Activated naive CD4-positive, alpha-beta T cell treated with anti-CD3 and anti-CD28 coated beads for 36 hours (primary cell): ENCODE measurements around the gene ADSS2. TPM values are rescaled to one million over a fixed set of nuclear protein-coding genes. Genes with fewer than 3 reads are reported as not detected.

Experiments used
- CTCF ChIA-PET: fragments of 350-600 bp; sonication (Branson Sonifier 250); formaldehyde crosslinking; loops from one replicate; lab custom pipeline; 2021; ENCODE audit warnings: antibody characterized with exemption; lab: Charles Lee
- DNase-seq: peaks from one replicate; pipeline ENCODE4 v3.0.0-alpha.2; 2020
- H3K27ac Mint-ChIP-seq: one replicate; pipeline ENCODE4 v1.8.0; 2021; ENCODE audit warnings: mild to moderate bottlenecking, mixed read lengths
- H3K27me3 Mint-ChIP-seq: one replicate; pipeline ENCODE4 v1.8.0; 2021; ENCODE audit warnings: low read depth, mixed read lengths
- H3K36me3 Mint-ChIP-seq: one replicate; pipeline ENCODE4 v1.8.0; 2021; ENCODE audit warnings: low read depth, mixed read lengths
- H3K4me1 Mint-ChIP-seq: one replicate; pipeline ENCODE4 v1.8.0; 2021; ENCODE audit warnings: low read depth, mixed read lengths
- H3K4me3 Mint-ChIP-seq: one replicate; pipeline ENCODE4 v1.8.0; 2021; ENCODE audit warnings: mild to moderate bottlenecking, moderate library complexity, mixed read lengths
- H3K9me3 Mint-ChIP-seq: one replicate; pipeline ENCODE4 v1.8.0; 2021; ENCODE audit warnings: mixed read lengths
- intact Hi-C: fragments of 100-400 bp; cut with micrococcal nuclease; formaldehyde crosslinking; loops from one replicate; pipeline ENCODE4 v1.15.1; 2023
- total RNA-seq, 2 experiments: library from RNA; stranded (reverse); gene quantifications; one replicate each; pipeline ENCODE4 v1.2.3, GENCODE V29; 2021

The ADSS2 gene
- total RNA-seq, 2 experiments from 2014 or later: 45.9 to 47.3 TPM

- no peaks in the 10 kb centered on the region for H3K9me3 Mint-ChIP-seq
- intact Hi-C loops: no loop called here
- peaks cover 74% of the 10 kb centered on the region for H3K36me3 Mint-ChIP-seq
- no peak for DNase-seq
- CTCF ChIA-PET: no interaction called here
- peaks cover 4% of the 10 kb centered on the region for H3K4me1 Mint-ChIP-seq
- no peak overlapping the region for H3K4me3 Mint-ChIP-seq
- H3K27me3 Mint-ChIP-seq: no peaks in the 10 kb centered on the region
- no peak overlapping the region for H3K27ac Mint-ChIP-seq
Measured at GRCh38 chr1:244413736-244414135, 38.0 kb downstream of the ADSS2 start.

- CTCF ChIA-PET: interaction anchor here (1.1 kb wide), 1 partner anchor 192 kb away, joined by 3 read pairs; no protein-coding TSS in a partner anchor
- peaks cover 75% of the 10 kb centered on the region for H3K36me3 Mint-ChIP-seq
- H3K4me3 Mint-ChIP-seq: no peak overlapping the region
- DNase-seq: no peak
- H3K27me3 Mint-ChIP-seq: no peaks in the 10 kb centered on the region
- H3K27ac Mint-ChIP-seq: no peak overlapping the region
- peaks cover 4% of the 10 kb centered on the region for H3K4me1 Mint-ChIP-seq
- intact Hi-C loops: no loop called here
- peaks cover 4% of the 10 kb centered on the region for H3K9me3 Mint-ChIP-seq
Measured at GRCh38 chr1:244412176-244412575, 39.5 kb downstream of the ADSS2 start.

- Mint-ChIP-seq H3K27me3 (no peaks in the 10 kb centered on the region), H3K4me3 (no peak overlapping the region), H3K4me1 (peaks cover 4% of the 10 kb centered on the region), H3K27ac (no peak overlapping the region), H3K9me3 (peaks cover 10% of the 10 kb centered on the region), H3K36me3 (peaks cover 77% of the 10 kb centered on the region)
- intact Hi-C loops: no loop called here
- CTCF ChIA-PET: no interaction called here
- DNase-seq: no peak
Measured at GRCh38 chr1:244409701-244410100, 42.0 kb downstream of the ADSS2 start.

GRCh38 chr1:244406337-244406736 is 45.4 kb downstream of the ADSS2 start:
- intact Hi-C loops: no loop called here
- CTCF ChIA-PET: no interaction called here
- H3K27ac Mint-ChIP-seq: no peak overlapping the region

GRCh38 chr1:244405856-244406255 is 45.9 kb downstream of the ADSS2 start:
- no peaks in the 10 kb centered on the region for H3K27me3 Mint-ChIP-seq
- intact Hi-C loops: no loop called here
- CTCF ChIA-PET: no interaction called here
- peaks cover 41% of the 10 kb centered on the region for H3K9me3 Mint-ChIP-seq
- H3K27ac Mint-ChIP-seq: no peak overlapping the region
- DNase-seq: no peak
- H3K4me1 Mint-ChIP-seq: no peaks in the 10 kb centered on the region
- no peak overlapping the region for H3K4me3 Mint-ChIP-seq
- H3K36me3 Mint-ChIP-seq: peaks cover 87% of the 10 kb centered on the region

More at GRCh38 chr1:244406337-244406736, 45.4 kb downstream of the ADSS2 start:
- Mint-ChIP-seq H3K4me3 (no peak overlapping the region), H3K4me1 (no peaks in the 10 kb centered on the region), H3K36me3 (peaks cover 87% of the 10 kb centered on the region), H3K27me3 (no peaks in the 10 kb centered on the region), H3K9me3 (peaks cover 36% of the 10 kb centered on the region)
- DNase-seq: no peak

GRCh38 chr1:244403431-244403830 is 48.3 kb downstream of the ADSS2 start:
- H3K9me3 Mint-ChIP-seq: peaks cover 47% of the 10 kb centered on the region
- H3K4me3 Mint-ChIP-seq: no peak overlapping the region
- H3K4me1 Mint-ChIP-seq: no peaks in the 10 kb centered on the region
- no peak overlapping the region for H3K27ac Mint-ChIP-seq
- peaks cover 68% of the 10 kb centered on the region for H3K36me3 Mint-ChIP-seq
- H3K27me3 Mint-ChIP-seq: no peaks in the 10 kb centered on the region
- intact Hi-C loops: no loop called here
- no peak for DNase-seq
- CTCF ChIA-PET: no interaction called here

GRCh38 chr1:244400974-244401373 is 50.7 kb downstream of the ADSS2 start:
- Mint-ChIP-seq H3K9me3 (peaks cover 38% of the 10 kb centered on the region), H3K27ac (no peak overlapping the region), H3K27me3 (no peaks in the 10 kb centered on the region), H3K4me3 (no peak overlapping the region), H3K36me3 (peaks cover 51% of the 10 kb centered on the region), H3K4me1 (peaks cover 6% of the 10 kb centered on the region)
- intact Hi-C loops: no loop called here
- CTCF ChIA-PET: interaction anchor here (0.6 kb wide), 1 partner anchor 1361 kb away, joined by 3 read pairs; no protein-coding TSS in a partner anchor
- no peak for DNase-seq

GRCh38 chr1:244397131-244397530 is 54.6 kb downstream of the ADSS2 start:
- no peak overlapping the region for H3K4me3 Mint-ChIP-seq
- H3K36me3 Mint-ChIP-seq: peaks cover 21% of the 10 kb centered on the region
- DNase-seq: no peak
- intact Hi-C loops: no loop called here
- peaks cover 18% of the 10 kb centered on the region for H3K9me3 Mint-ChIP-seq
- CTCF ChIA-PET: no interaction called here
- H3K27ac Mint-ChIP-seq: no peak overlapping the region
- H3K4me1 Mint-ChIP-seq: peaks cover 6% of the 10 kb centered on the region
- H3K27me3 Mint-ChIP-seq: no peaks in the 10 kb centered on the region

- peaks cover 6% of the 10 kb centered on the region for H3K4me1 Mint-ChIP-seq
- H3K27me3 Mint-ChIP-seq: no peaks in the 10 kb centered on the region
- CTCF ChIA-PET: no interaction called here
- peaks cover 11% of the 10 kb centered on the region for H3K9me3 Mint-ChIP-seq
- intact Hi-C loops: no loop called here
- H3K27ac Mint-ChIP-seq: no peak overlapping the region
- H3K4me3 Mint-ChIP-seq: no peak overlapping the region
- peaks cover 9% of the 10 kb centered on the region for H3K36me3 Mint-ChIP-seq
- DNase-seq: no peak
Measured at GRCh38 chr1:244395965-244396364, 55.7 kb downstream of the ADSS2 start.

- H3K27me3 Mint-ChIP-seq: no peaks in the 10 kb centered on the region
- intact Hi-C loops: no loop called here
Measured at GRCh38 chr1:244394826-244395765, 56.6 kb downstream of the ADSS2 start.

GRCh38 chr1:244394346-244394745 is 57.4 kb downstream of the ADSS2 start:
- H3K4me3 Mint-ChIP-seq: no peak overlapping the region
- CTCF ChIA-PET: no interaction called here

More at GRCh38 chr1:244394826-244395765, 56.6 kb downstream of the ADSS2 start:
- CTCF ChIA-PET: no interaction called here
- Mint-ChIP-seq H3K9me3 (peaks cover 5% of the 10 kb centered on the region), H3K27ac (no peak overlapping the region), H3K36me3 (peaks cover 5% of the 10 kb centered on the region), H3K4me3 (no peak overlapping the region), H3K4me1 (peaks cover 6% of the 10 kb centered on the region)
- no peak for DNase-seq

GRCh38 chr1:244393604-244394176 is 58.0 kb downstream of the ADSS2 start:
- no peaks in the 10 kb centered on the region for H3K27me3 Mint-ChIP-seq
- intact Hi-C loops: no loop called here
- peaks cover 6% of the 10 kb centered on the region for H3K4me1 Mint-ChIP-seq
- peaks cover 4% of the 10 kb centered on the region for H3K9me3 Mint-ChIP-seq
- no peak for DNase-seq
- CTCF ChIA-PET: no interaction called here
- H3K4me3 Mint-ChIP-seq: no peak overlapping the region
- peaks cover 5% of the 10 kb centered on the region for H3K36me3 Mint-ChIP-seq
- no peak overlapping the region for H3K27ac Mint-ChIP-seq

More at GRCh38 chr1:244394346-244394745, 57.4 kb downstream of the ADSS2 start:
- Mint-ChIP-seq H3K4me1 (peaks cover 6% of the 10 kb centered on the region), H3K36me3 (peaks cover 5% of the 10 kb centered on the region), H3K27ac (no peak overlapping the region), H3K27me3 (no peaks in the 10 kb centered on the region), H3K9me3 (peaks cover 5% of the 10 kb centered on the region)
- intact Hi-C loops: no loop called here
- DNase-seq: no peak
